Osteoblast (primary cell): ENCODE measurements around the gene EOGT. TPM values are rescaled to one million over a fixed set of nuclear protein-coding genes. Genes with fewer than 3 reads are reported as not detected.
A peak's percentile ranks its signal among the peaks of the same experiment; 100 is the strongest.

Experiments
- DNase-seq: peaks from one replicate; pipeline ENCODE4 v3.0.0; 2011; ENCODE audit warnings: low spot score, mixed read lengths; ENCODE audit not compliant: insufficient read length; ENCODE audit errors: missing footprints
- H2AFZ ChIP-seq: 2 replicates; pipeline ENCODE4 v1.6.0; 2011; ENCODE audit warnings: mild to moderate bottlenecking, low read length
- H3K27ac ChIP-seq: 2 replicates; pipeline ENCODE4 v1.5.1; 2011; ENCODE audit warnings: mild to moderate bottlenecking, low read depth, low read length, moderate library complexity
- H3K27me3 ChIP-seq: 2 replicates; pipeline ENCODE4 v1.6.0; 2012; ENCODE audit warnings: mild to moderate bottlenecking, control low read depth, inconsistent platforms, low read length, moderate library complexity; ENCODE audit not compliant: insufficient read depth
- H3K36me3 ChIP-seq: 2 replicates; pipeline ENCODE4 v1.5.1; 2011; ENCODE audit warnings: mild to moderate bottlenecking, low read length, control low read depth, moderate library complexity; ENCODE audit not compliant: insufficient read depth
- H3K4me1 ChIP-seq: 2 replicates; pipeline ENCODE4 v1.5.1; 2011; ENCODE audit warnings: mild to moderate bottlenecking, low read length, control low read depth, moderate library complexity; ENCODE audit not compliant: insufficient read depth
- H3K4me2 ChIP-seq: 2 replicates; pipeline ENCODE4 v1.6.0; 2011; ENCODE audit warnings: mild to moderate bottlenecking, low read length; ENCODE audit not compliant: insufficient read depth
- H3K4me3 ChIP-seq: fragments of 200-600 bp; sonication (generic); 3 replicates; pipeline ENCODE4 v1.5.1; 2012; ENCODE audit warnings: mild to moderate bottlenecking, low read length, inconsistent platforms; ENCODE audit not compliant: insufficient read depth
- H3K79me2 ChIP-seq: 2 replicates; pipeline ENCODE4 v1.6.0; 2012; ENCODE audit warnings: mild to moderate bottlenecking, low read length, control low read depth, inconsistent platforms; ENCODE audit not compliant: insufficient read depth
- H3K9me3 ChIP-seq: 2 replicates; pipeline ENCODE4 v1.5.1; 2011; ENCODE audit warnings: low read depth, low read length, control low read depth
- H4K20me1 ChIP-seq: 2 replicates; pipeline ENCODE4 v1.6.0; 2012; ENCODE audit warnings: mild to moderate bottlenecking, low read length, control low read depth; ENCODE audit not compliant: insufficient read depth
- CTCF ChIP-seq: IDR thresholded peaks from 2 replicates; pipeline ENCODE4 v1.5.1; 2011; ENCODE audit warnings: mild to moderate bottlenecking, low read depth, low read length, moderate library complexity; ENCODE audit errors: extremely low read depth
- total RNA-seq: library from RNA; depleted of rRNA; stranded (reverse); fragments of >200 nt; gene quantifications from 2 replicates; pipeline ENCODE4 v1.2.3, GENCODE V29; 2012

The EOGT gene
- total RNA-seq, 1 donor, result 65.9 TPM

- Histone ChIP-seq H3K27ac (peak overlapping the region; percentile 95), H3K4me2 (peak overlapping the region; percentile 85), H4K20me1 (peaks cover 27% of the 10 kb centered on the region), H3K4me1 (peaks cover 10% of the 10 kb centered on the region), H3K9me3 (no peaks in the 10 kb centered on the region), H2AFZ (peak overlapping the region; percentile 79), H3K4me3 (peak overlapping the region; percentile 89), H3K36me3 (peaks cover 43% of the 10 kb centered on the region), H3K79me2 (peaks cover 45% of the 10 kb centered on the region), H3K27me3 (no peaks in the 10 kb centered on the region)
- no peak for TF ChIP-seq CTCF
- no peak for DNase-seq
Measured at GRCh38 chr3:69052472-69052898, 39.0 kb upstream of the EOGT start.

- H3K4me1 ChIP-seq, result peaks cover 15% of the 10 kb centered on the region
- peak within 1 kb of the TSS; percentile 89 for H3K4me3 ChIP-seq
- peaks cover 51% of the 10 kb centered on the region for H3K79me2 ChIP-seq
- no peak for TF ChIP-seq CTCF
- H4K20me1 ChIP-seq, result peaks cover 33% of the 10 kb centered on the region
- H2AFZ ChIP-seq, result peak within 1 kb of the TSS; percentile 87
- no peaks in the 10 kb centered on the region for H3K27me3 ChIP-seq
- peaks cover 43% of the 10 kb centered on the region for H3K36me3 ChIP-seq
- peak within 1 kb of the TSS; percentile 85 for H3K4me2 ChIP-seq
- H3K27ac ChIP-seq, result peak within 1 kb of the TSS; percentile 95
- no peaks in the 10 kb centered on the region for H3K9me3 ChIP-seq
- DNase-seq, result peak; percentile 94
Measured at GRCh38 chr3:69051756-69052471, 38.4 kb upstream of the EOGT start, which contains the start of gene TMF1. Gene TMF1 (minus strand): TSS chr3:69052333. CDS start chr3:69052086, 247 bp downstream.

GRCh38 chr3:69048990-69049389 is 35.5 kb upstream of the EOGT start:
- Histone ChIP-seq H4K20me1 (peaks cover 33% of the 10 kb centered on the region), H3K4me2 (peak overlapping the region; percentile 85)

More at GRCh38 chr3:69048990-69049389, 35.5 kb upstream of the EOGT start:
- Histone ChIP-seq H3K27me3 (no peaks in the 10 kb centered on the region), H3K9me3 (no peaks in the 10 kb centered on the region), H2AFZ (no peak overlapping the region), H3K36me3 (peaks cover 38% of the 10 kb centered on the region), H3K27ac (no peak overlapping the region), H3K4me1 (peaks cover 15% of the 10 kb centered on the region), H3K79me2 (peaks cover 71% of the 10 kb centered on the region), H3K4me3 (no peak overlapping the region)
- DNase-seq, result no peak
- no peak for TF ChIP-seq CTCF
